Measurements from ENCODE around the gene RAD51B. TPM values are rescaled to one million over a fixed set of nuclear protein-coding genes. Genes with fewer than 3 reads are reported as not detected.

The RAD51B gene
- total RNA-seq, 1 experiment from 2014 or later: 10.8 TPM

DNA sequence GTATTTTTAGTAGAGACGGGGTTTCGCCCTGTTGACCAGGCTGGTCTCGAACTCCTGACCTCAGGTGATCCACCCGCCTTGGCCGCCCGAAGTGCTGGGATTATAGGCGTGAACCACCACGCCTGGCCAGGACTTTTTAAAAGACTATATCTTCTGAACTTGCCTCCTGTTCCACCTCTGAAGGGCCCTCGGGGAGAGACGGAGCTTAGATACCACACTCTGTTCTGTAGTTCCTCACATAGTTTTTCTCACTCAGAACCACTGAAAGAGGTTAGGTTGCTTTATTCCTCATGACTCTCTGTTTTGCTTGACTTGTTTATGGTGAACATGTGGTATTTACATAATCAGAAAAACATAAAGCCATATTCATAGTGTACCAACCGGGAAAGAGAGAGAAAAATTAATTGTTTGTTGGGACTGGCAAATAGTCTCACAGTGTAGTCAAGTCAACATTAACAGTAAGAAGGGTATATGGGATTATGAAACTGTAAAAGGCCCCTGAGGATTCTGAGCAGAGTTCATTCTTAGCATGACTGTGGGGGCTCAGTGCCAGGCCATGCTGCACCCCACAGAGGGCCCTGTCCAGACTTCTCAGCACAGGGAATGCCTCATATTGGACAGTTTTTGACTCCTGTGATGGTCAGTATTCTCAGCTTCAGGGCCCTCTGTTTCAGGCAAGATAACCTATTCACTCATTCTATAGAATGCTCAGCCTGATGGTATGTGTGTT lies 631.0 kb downstream of the RAD51B start:
- DNase-seq (no peak), ATAC-seq (no peak)
- intact Hi-C loops (cut with micrococcal nuclease): no loop called here
- ChIA-PET CTCF (interaction anchor here (1.0 kb wide), 1 partner anchor 366 kb away, joined by 3 read pairs; no protein-coding TSS in a partner anchor), POLR2A (ENCODE audit: unreplicated experiment) (interaction anchor here (0.7 kb wide), 1 partner anchor 117 kb away, joined by 3 read pairs; no protein-coding TSS in a partner anchor)
- Histone ChIP-seq H3K36me3 (ENCODE audit: low read depth, low read length) (no peaks in the 10 kb centered on the region), H3K4me1 (ENCODE audit: insufficient read depth, low read length) (peaks cover 19% of the 10 kb centered on the region), H3K79me2 (ENCODE audit: low read length) (no peaks in the 10 kb centered on the region), H3K4me2 (ENCODE audit: low read length) (no peak overlapping the region), H3F3A (ENCODE audit: low read length, unreplicated experiment) (no peaks in the 10 kb centered on the region), H3K9me2 (replicated peaks; ENCODE audit: low read length) (no peaks in the 10 kb centered on the region), H3K4me3 (ENCODE audit: low read length) (no peak overlapping the region), H3K27me3 (ENCODE audit: low read length) (no peaks in the 10 kb centered on the region), H3K9me3 (ENCODE audit: low read length) (no peaks in the 10 kb centered on the region), H2AFZ (ENCODE audit: low read length) (no peak overlapping the region), H4K20me1 (ENCODE audit: low read length) (no peaks in the 10 kb centered on the region), H3K27ac (ENCODE audit: low read length) (no peak overlapping the region), H3K9ac (ENCODE audit: low read length) (no peak overlapping the region)
- no peak for TF ChIP-seq EZH2 (IDR thresholded peaks at IDR 0.05; ENCODE audit: low read length, unreplicated experiment)
- no TSS peak for BruUV-seq (replicated peaks)

GRCh38 chr14:68451696-68452373 lies 632.3 kb downstream of the RAD51B start:
- TF ChIP-seq EZH2phosphoT487 (IDR thresholded peaks at IDR 0.05; ENCODE audit: borderline replicate concordance, low read length) (no peak), CTCF (conservative IDR thresholded peaks at IDR 0.05; ENCODE audit: low read depth, low read length) (no peak), EZH2 (IDR thresholded peaks at IDR 0.05; ENCODE audit: low read length, unreplicated experiment) (no peak)
- Histone ChIP-seq H3K36me3 (ENCODE audit: low read depth, low read length) (no peaks in the 10 kb centered on the region), H3K27ac (ENCODE audit: low read length) (no peak overlapping the region), H3K4me2 (ENCODE audit: low read length) (no peak overlapping the region), H3K9me3 (ENCODE audit: low read length) (no peaks in the 10 kb centered on the region), H3K79me2 (ENCODE audit: low read length) (no peaks in the 10 kb centered on the region), H3K9ac (ENCODE audit: low read length) (no peak overlapping the region), H3F3A (ENCODE audit: low read length, unreplicated experiment) (no peaks in the 10 kb centered on the region), H3K27me3 (ENCODE audit: low read length) (no peaks in the 10 kb centered on the region), H3K4me1 (ENCODE audit: insufficient read depth, low read length) (peaks cover 14% of the 10 kb centered on the region), H3K4me3 (ENCODE audit: low read length) (no peak overlapping the region), H4K20me1 (ENCODE audit: low read length) (no peaks in the 10 kb centered on the region), H2AFZ (ENCODE audit: low read length) (no peak overlapping the region), H3K9me2 (replicated peaks; ENCODE audit: low read length) (no peaks in the 10 kb centered on the region)
- no TSS peak for BruUV-seq (replicated peaks)
- ChIA-PET CTCF (no interaction called here), POLR2A (ENCODE audit: unreplicated experiment) (no interaction called here)
- ATAC-seq: no peak
- intact Hi-C loops (cut with micrococcal nuclease): no loop called here
- DNase-seq: no peak

- ChIA-PET CTCF (no interaction called here), POLR2A (ENCODE audit: unreplicated experiment) (interaction anchor here (0.5 kb wide), 1 partner anchor 10 kb away, joined by 3 read pairs; no protein-coding TSS in a partner anchor)
- no TSS peak for BruUV-seq (replicated peaks)
- no peaks in the 10 kb centered on the region for H3K36me3 ChIP-seq (ENCODE audit: low read depth, low read length)
- H3K4me2 ChIP-seq (ENCODE audit: low read length): no peak overlapping the region
- no peaks in the 10 kb centered on the region for H3K9me2 ChIP-seq (replicated peaks; ENCODE audit: low read length)
- no peak overlapping the region for H3K4me3 ChIP-seq (ENCODE audit: low read length)
- intact Hi-C loops (cut with micrococcal nuclease): loop anchor here (2.0 kb wide), 1 partner anchor 17 kb away; no protein-coding TSS in a partner anchor
- no peak for TF ChIP-seq EZH2 (IDR thresholded peaks at IDR 0.05; ENCODE audit: low read length, unreplicated experiment)
- no peak for TF ChIP-seq CTCF (conservative IDR thresholded peaks at IDR 0.05; ENCODE audit: low read depth, low read length)
- TF ChIP-seq EZH2phosphoT487 (IDR thresholded peaks at IDR 0.05; ENCODE audit: borderline replicate concordance, low read length): no peak
- DNase-seq: no peak
- no peak overlapping the region for H3K27ac ChIP-seq (ENCODE audit: low read length)
- peaks cover 6% of the 10 kb centered on the region for H3F3A ChIP-seq (ENCODE audit: low read length, unreplicated experiment)
- H2AFZ ChIP-seq (ENCODE audit: low read length): no peak overlapping the region
- no peaks in the 10 kb centered on the region for H4K20me1 ChIP-seq (ENCODE audit: low read length)
- no peak overlapping the region for H3K9ac ChIP-seq (ENCODE audit: low read length)
- no peaks in the 10 kb centered on the region for H3K79me2 ChIP-seq (ENCODE audit: low read length)
- peaks cover 13% of the 10 kb centered on the region for H3K4me1 ChIP-seq (ENCODE audit: insufficient read depth, low read length)
- no peaks in the 10 kb centered on the region for H3K9me3 ChIP-seq (ENCODE audit: low read length)
- no peak for ATAC-seq
- H3K27me3 ChIP-seq (ENCODE audit: low read length): no peaks in the 10 kb centered on the region
These were observed 638.7 kb downstream of the RAD51B start for GRCh38 chr14:68458253-68458652.

Data from PC-3 (cell line).